Stimulated activated CD4-positive, alpha-beta T cell treated with anti-CD3 and anti-CD28 coated beads, Interleukin-4, amount 100 ng/mL, for 24 hours (primary cell): ENCODE results near the gene PER3.

Source experiments
- DNase-seq: peaks from one replicate; pipeline ENCODE4 v3.0.0-alpha.2; 2020

Gene PER3

DNA sequence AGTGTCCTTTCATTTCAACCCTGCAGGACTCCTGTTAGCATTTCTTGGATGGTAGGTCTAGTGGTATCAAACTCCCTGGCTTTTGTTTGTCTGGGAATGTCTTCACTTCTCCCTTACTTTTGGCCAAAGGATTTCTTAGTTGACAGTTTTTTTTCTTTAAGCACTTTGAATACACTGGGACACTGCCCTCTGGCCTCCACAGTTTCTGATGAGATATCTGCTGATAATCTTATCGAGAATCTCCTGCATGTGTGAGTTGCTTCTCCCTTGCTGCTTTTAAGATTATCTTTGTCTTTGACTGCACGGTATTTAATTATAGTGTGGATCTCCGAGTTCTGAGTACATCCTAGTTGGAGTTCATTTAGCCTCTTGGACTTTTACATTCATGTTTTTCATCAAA lies 55.4 kb downstream of the PER3 start:
- no peak for DNase-seq

DNA sequence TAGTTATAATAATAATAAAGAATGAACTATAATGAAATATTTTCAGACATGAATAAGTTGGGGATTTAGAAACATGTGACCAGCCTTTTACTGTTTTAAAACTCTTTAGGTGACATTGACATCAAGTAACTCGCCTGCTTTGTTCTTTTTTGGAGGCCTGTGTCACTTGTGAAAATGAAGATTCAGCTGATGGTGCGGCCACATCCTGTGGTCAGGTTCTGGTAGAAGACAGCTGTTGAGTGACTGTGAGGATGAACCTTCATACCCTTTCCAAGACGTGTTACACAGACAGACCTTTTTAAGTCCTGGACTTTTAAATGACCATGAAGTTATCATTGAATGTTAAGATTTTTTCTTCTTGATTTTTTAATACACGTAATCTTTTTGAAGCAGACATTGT lies 58.4 kb downstream of the PER3 start:
- no peak for DNase-seq

DNA sequence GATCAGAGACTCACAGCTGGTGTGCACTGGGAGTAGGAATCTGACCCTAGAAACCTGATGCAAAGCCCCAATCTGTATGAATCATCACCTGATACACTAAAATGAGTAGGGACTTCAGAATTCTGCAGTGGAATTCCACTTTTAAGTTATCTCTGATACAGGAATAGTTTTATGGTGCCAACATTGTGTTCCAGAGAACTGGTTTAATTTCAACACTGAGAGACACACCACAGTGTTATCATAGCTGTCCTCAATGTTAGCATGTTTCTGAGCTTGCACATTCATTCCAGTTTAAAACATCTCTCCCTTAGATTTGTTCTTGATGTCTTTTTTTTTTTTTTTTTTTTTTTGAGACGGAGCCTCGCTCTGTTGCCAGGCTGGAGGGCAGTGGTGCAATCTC lies 61.7 kb downstream of the PER3 start:
- no peak for DNase-seq

- DNase-seq: no peak
Observed at GRCh38 chr1:7846656-7847055, 62.6 kb downstream of the PER3 start.

DNA sequence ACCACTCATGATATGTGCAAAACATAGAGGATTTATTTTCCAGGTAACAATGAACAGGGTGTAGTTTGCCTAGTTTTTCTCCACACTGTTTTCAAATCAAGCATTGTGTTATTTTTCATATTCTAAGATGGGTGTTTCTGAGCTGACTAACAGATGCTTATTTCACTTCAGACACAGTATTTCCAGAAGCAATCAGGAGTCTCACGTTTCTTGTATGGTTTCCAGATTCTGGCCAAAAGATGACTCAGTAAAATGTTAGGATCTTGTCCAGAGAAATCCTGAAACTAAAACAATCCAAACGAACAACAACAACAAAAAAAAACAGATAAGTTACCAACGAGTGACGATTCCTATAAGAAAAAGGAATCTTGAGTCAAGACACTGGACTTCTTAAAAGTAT lies 63.5 kb downstream of the PER3 start:
- no peak for DNase-seq

DNA sequence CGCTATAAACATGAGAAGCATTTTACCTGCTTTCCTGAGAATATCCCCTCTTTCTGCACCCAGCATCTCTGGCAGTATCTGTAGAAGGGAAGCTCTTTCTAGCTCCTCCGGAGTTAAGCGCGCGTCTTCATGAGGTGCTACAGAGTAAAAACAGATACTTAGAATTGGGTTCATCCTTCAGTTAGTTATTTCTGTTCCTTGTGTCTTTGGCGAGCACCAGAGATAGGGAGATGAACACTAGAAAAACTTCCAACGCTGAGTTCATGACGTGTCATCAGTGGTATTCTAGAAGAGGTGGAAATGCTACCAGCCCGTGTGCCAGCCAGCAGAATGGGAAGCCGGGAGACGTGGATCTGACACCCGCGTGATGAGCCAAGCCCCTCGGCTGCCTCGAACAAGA lies 66.7 kb downstream of the PER3 start:
- no peak for DNase-seq

DNA sequence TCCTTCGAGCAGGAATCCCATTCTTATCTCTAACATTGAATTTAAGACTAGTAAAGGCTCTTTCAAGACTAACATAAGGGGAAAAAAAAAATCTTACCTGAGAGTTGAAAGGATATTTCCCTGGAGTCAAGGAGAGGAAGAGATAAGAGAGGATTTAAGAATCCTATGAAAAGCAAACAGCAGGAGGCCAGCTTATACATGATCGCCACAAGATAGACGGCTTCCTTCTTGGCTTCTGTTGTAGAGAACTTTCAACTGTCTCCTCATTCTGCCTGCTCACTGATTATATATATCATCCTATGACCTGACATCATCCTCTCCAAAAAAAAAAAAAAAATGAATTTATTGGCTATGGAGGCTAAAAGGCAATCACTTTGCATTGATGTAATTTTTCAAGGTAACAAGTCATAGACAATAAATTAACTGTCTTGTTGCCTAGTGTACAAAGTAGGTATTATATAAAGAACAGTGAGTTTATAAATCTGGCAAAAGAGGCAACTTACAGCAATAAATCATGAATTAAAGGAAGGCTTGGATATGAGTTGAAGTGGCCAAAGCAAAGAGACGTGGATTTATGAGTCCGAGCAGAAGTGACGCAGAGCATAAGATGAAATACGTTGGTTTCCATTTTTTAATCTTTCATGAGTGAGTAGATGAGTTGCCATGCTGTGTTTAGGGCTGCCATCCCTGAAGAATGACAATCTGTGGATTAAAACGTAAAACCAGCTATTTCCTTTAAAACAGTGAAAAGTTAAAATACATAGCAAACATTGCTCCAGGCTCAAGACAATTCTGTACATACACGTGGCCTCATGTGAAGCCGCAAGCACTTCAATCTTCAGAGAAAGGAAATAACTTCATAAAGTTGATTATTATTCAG lies 69.0 kb downstream of the PER3 start, which contains the start of gene UTS2:
Gene UTS2 (minus strand): TSS at position 262 of the 880 bp plus-strand sequence. CDS start 62 bp downstream, at position 200.
- DNase-seq: no peak

DNA sequence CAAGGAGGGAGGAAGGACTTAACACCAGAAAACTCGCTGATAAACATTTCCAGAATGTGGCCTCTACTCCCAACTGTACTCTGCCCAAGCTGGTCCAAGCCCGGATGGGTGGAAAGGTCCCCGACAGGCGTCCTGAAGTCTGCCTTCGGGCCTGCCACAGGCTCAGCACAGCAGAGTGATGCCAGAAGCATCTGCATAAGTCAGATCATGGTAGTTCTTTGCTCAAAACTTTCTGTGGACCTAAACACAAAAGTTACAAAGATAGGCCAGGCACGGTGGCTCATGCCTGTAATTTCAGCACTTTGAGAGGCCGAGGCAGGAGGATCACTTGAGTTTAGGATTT lies 69.6 kb downstream of the PER3 start:
- no peak for DNase-seq

GRCh38 chr1:7856345-7856744 lies 72.3 kb downstream of the PER3 start:
- DNase-seq: no peak

- no peak for DNase-seq
Observed at GRCh38 chr1:7857000-7857399, 72.9 kb downstream of the PER3 start.

GRCh38 chr1:7857985-7858384 lies 73.9 kb downstream of the PER3 start:
- no peak for DNase-seq

GRCh38 chr1:7859406-7859805 lies 75.3 kb downstream of the PER3 start:
- DNase-seq: no peak

GRCh38 chr1:7860130-7860529 lies 76.0 kb downstream of the PER3 start:
- no peak for DNase-seq

GRCh38 chr1:7861452-7861851 lies 77.4 kb downstream of the PER3 start:
- DNase-seq: no peak

DNA sequence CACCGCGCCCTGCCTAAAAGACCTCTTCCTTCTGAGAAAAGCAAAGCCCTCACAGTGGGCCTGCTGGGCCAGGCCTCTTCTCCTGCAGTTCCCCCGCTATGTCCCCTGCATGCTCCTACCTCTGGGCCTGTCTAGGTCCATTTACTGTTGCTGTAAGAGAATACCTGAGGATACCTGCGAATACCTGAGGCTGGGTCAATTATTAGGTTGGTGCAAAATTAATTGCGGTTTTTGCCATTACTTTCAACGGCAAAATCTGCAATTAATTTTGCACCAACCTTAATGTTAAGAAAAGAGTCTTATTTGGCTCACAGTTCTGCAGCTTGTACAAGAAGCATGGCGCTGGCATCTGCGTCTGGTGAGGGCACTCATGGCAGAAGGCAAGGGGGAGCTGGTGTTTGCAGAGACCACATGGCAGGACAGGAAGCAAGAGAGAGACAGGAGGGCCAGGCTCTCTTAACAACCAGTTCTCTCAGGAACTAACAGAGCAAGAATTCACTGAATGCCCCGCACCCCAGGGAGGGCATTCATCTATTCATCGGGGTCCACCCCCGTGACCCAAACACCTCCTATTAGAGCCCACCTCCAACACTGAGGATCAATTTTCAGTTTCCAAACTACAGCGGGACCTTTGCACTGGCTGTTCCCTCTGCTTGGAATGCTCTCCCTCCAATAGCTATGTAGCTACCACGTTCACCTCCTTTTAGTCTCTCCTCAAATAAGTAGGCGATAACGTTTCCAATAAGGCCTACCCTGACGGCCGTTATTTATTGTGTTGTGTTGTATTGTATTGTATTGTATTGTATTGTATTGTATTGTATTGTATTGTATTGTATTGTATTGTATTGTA lies 78.3 kb downstream of the PER3 start:
- DNase-seq: no peak

- no peak for DNase-seq
Observed at GRCh38 chr1:7863756-7864328, 79.8 kb downstream of the PER3 start.

GRCh38 chr1:7865978-7866377 lies 81.9 kb downstream of the PER3 start:
- DNase-seq: no peak

DNA sequence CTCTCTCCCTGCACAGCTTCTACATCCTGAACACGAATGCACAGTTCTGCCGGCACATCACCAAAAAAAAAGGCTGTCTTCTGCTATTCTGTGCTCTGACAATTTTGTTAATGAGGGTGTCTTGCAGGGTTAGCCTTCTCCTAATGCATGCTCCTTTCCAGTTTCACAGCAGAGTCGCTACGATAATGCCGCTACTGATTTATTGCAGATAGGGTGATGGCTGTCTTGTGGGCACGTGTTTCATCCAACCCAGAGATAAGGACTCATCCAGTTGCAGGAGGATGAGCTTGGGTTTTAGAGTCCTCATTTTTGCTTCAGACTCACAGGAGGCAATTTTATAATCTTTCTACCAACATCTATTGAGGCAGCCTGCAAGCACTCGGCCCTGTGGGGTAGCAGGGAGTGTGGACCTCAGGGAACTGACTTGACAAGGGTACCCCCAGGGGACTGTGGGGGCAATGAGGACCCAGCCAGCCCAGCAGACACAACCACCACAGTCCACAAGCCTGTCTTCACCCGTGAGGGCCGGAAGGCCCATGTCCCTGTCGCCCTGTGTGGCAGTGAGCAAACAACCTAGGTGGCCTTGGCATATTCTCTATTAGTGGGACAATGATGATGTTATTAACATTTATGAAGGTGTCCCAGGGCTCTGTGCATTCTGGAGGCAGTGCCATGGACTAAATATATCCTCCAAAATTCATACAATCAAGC lies 84.1 kb downstream of the PER3 start:
- no peak for DNase-seq

DNA sequence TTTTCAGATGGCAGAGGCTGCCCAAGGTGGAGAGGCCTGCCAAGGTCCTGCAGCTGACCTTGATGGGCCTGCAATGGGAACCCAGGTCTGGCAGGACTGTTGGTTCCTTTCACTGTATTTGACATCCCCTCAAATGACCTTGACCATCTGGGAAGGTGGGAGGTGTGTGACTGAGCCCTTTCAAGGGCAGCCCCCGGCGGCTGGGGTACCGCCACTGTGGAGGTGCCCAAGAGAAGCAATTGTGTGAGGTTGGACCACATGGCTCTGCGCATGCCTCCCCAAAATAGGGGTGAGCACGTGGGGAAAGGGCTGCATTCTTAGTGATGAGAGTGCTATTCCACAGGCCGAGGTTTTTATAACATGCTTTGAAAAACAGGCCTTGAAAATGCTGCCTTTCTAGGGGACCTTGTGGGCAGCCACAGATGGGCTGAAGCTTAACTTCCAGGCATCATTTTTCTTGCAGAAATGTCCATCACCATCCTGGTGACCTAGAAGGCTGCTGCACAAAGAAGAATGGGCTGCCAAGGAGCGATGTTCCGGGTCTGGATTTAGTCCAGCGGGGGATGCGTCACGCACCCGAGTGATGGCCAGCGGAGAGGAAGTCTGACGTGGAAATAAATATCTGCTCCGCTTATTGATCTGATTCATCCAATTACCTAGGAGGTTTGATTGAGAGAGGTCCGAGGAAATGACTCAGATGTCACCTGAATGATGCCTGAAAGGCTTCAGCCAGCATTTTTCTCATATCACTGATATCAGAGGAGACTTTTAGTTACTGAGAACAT lies 85.2 kb downstream of the PER3 start:
- no peak for DNase-seq

DNA sequence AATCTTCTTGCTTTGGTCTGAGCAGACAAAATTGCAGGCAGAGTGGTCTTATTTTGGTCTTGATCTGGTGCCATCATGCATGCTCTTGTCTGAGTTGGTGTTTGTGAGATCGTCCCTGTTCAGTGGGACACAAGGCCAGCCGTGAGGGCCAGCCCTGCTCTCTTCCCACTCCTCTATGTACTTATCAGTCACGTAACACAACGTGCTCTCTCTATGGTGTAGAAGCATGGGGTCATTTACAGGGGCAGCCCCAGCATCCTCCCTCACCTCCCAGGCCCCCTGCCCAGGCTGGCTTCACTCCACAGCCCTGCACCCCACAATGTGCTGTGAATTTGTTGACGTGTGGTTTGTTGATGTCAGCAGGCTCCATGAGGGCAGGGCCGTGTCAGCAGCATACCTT lies 87.0 kb downstream of the PER3 start:
- no peak for DNase-seq

- DNase-seq: no peak
Observed at GRCh38 chr1:7873801-7874795, 90.0 kb downstream of the PER3 start.
